Stimulated activated CD8-positive, alpha-beta memory T cell treated with anti-CD3 and anti-CD28 coated beads, Interleukin-7, amount 100 ng/mL, for 4 hours (primary cell): ENCODE data around the gene DUOXA2.
"Not testable (repeated sequence)": the region's sequence is repeated elsewhere in the genome, so short reads cannot be mapped to it uniquely, and the experiment has no call there.

ENCODE experiments used
- DNase-seq, 2 donors: peaks; one replicate each; pipeline ENCODE4 v3.0.0-alpha.2; 2020; ENCODE audit warnings: low read depth in 2 of 2

The DUOXA2 gene

DNA sequence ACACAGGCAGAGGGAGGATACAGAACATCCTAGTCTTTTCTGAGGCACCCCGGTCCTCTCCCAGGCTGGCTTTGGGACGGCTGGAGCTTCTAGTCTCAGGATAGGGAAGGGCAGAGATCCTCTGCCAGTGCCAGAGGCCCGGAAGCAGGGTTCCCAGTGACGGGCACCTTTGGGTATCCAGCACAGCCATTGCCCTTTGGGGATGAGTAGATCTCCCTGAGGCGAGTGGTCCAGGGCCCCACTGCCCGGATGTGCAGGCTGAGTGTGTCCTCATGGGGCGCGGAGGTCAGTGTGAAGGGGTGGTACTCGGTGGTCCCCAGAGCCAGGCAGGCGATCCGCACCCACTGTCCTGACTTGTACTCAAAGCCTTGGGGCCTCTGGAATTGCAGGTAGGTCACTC, 18.5 kb upstream of the DUOXA2 start:
- DNase-seq: no peak

DNA sequence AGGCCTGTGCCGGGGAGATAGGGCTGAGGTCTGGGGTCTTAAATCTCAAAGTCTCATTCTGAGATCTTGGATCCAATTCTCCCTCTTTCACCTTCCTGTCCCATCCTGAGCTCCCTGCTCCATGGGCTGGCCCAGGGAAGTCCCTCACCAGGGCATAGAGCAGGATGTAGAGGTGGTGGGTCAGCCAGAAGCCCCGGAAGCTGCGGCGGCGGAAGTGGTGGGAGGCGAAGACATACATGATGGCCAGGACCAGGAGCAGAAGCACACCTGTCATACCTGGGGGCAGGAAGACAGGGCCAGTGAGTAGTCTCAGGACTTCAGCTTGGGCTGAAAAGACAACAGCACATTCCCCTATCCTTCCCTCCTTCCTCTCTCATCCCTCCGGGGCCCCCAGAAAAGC, 16.7 kb upstream of the DUOXA2 start:
- DNase-seq: no peak

DNA sequence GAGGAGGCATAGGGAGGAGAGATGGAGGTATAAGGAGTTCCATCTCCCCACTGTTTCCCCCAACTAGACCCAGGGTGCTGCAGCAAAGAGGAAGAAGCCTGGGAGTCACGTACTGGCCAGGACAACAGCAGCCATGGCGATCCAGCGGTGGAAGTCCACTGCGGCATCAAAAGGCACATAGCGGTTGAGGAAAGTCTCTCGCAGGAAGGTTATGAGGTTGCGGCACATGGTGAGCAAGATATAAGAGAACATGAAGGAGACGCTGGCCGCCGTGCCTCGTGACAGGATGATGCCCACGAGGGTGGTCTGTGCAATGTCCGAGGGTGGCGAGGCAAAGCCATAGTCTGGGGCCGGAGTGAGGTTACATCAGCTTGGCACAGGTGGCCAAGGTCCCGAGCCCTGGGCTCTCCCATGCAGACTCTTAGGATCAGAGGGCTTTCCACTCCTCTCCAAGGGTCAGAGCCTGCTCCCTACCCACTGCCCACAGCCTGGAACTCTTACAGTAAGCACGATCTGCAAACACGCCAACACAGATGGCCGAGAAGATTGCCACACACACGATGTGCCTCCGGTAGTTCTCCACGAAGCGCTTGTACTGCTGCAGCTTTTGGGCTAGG, 14.5 kb upstream of the DUOXA2 start:
- no peak for DNase-seq

DNA sequence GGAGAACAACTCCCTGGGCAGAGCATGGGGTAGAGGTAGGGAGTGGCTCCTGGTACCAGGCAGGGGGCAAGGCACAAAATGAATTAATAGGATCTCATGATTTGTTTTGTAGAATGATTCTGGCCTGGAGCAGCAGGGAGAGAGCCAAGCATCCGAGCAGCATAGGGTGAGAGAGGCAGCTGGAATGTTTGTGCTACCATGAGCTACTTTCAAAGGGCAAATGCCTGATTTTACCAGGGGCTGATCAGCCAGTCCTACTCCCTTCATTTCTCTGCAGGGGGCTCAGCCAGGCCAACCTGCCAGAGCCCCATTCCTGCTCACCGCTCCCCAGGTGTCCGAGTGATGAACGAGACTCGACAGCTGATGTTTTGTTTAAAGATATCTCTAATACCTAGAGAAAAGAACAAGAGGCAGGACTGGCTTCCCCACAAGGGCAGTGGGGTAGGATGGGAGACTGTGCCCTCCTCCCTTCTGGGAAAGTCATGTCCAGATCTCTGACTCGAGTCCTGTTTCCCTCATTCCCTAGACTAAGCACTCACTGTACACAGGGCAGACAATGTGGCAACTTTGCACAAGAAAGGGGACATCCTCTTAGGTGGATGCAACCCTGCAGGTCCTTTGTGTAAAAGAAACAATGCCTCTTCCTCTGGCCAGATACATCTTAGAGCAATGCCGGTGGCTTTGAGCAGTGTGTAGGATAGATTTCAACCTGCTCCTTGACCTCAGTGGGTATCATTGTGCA, 13.1 kb upstream of the DUOXA2 start:
- no peak for DNase-seq

DNA sequence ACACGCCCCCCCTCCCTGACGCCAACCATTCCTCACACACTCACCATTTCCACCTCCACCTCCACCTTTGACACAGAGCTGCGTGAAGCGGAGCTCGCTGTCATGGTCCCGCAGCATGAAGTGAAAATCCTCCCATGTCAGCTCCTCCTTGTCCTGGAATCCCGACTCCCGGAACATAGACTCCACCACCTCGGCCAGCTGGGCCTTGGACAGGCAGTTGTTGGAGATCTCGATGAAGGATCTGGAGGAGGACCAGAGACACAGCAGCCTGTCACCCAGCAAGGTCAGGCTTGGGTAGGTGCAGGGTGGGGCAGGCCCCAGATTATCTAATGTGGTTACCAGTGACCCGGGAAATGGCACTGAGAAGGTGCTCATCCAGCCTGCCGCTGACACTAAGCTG, 12.4 kb upstream of the DUOXA2 start:
- DNase-seq: no peak

GRCh38 chr15:45102226-45102625, 11.9 kb upstream of the DUOXA2 start:
- DNase-seq: no peak

GRCh38 chr15:45104170-45104569, 10.0 kb upstream of the DUOXA2 start:
- not testable (repeated sequence) for DNase-seq

DNA sequence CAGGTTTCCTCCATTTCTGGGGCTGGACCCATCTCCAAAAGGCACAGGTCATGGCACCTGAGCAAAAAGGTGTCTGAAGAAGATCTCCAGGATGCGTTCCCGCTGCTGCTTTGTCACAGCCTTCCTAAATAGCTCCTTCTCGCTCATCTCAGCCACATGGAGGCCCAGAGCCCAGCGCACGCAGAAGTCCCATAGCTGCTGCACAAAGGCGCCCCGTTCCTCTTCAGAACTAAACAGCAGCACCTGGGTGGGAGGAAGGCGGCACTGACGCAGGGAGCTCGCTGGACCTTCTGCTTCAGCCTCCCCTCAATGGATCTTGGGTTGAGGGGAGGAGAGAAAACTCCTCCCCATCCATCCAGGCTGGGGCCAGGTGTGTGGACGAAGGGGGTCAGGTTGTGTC, 8.5 kb upstream of the DUOXA2 start:
- DNase-seq: no peak

GRCh38 chr15:45106002-45106790, 7.9 kb upstream of the DUOXA2 start:
- no peak for DNase-seq

DNA sequence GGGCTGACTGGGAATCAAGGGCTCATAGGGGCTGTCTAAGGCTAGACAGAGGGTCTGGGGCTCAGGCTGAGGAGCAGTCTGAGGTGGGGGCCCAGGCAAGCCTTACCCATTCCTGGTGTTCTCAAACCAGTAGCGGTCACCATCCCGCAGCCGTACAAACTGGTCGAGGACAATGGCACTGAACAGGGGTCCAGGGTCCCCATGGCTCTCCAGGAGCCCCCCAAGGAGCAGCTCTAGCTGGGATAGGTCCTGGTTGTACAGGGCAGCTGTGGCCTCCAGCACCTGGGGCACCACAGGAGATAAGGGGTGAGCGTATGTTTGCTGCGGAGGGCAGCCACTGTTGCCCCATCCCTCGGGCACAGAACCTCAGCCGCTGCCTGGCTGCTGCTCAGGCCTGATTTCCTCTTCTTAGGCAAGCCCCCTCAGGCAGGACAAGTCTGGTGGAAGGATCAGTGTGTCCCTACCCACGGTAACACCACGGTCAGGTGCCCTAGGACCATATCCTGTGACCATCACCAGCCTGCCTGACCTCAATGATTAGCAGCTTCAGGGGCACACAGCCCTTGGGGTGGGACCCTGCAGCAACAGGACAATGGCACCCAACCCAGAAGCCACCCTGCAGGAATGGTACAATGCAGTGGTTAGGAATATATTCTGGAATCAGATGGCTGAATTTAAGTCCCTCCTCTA, 6.0 kb upstream of the DUOXA2 start:
- DNase-seq: no peak

DNA sequence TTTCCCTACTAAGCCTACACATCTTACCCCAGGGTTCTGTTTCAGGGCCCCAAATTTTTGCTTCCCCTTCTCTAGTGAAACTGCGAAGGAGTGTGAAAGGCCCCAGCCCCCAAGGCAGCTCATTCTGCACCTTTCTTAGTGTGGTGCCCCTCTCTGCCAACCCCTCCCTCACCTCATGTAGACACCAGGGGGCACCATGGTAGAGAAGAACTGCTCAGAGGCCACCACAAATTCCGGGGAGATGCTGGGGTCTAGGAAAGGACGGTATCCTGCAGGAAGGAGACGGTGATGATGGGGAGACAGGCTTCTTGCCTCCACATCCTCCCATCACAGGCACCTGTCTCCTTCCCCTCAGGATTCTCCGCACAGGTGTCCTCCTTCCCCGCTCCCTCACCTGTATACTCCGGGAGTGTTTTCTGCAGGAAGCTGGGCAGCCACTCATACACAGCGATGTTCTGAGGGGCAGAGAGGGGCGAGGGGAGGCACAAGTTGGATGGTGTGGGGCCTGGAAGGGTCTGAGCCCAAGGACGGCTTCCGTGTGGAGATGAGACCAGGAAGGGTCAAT, 3.8 kb upstream of the DUOXA2 start:
- no peak for DNase-seq

DNA sequence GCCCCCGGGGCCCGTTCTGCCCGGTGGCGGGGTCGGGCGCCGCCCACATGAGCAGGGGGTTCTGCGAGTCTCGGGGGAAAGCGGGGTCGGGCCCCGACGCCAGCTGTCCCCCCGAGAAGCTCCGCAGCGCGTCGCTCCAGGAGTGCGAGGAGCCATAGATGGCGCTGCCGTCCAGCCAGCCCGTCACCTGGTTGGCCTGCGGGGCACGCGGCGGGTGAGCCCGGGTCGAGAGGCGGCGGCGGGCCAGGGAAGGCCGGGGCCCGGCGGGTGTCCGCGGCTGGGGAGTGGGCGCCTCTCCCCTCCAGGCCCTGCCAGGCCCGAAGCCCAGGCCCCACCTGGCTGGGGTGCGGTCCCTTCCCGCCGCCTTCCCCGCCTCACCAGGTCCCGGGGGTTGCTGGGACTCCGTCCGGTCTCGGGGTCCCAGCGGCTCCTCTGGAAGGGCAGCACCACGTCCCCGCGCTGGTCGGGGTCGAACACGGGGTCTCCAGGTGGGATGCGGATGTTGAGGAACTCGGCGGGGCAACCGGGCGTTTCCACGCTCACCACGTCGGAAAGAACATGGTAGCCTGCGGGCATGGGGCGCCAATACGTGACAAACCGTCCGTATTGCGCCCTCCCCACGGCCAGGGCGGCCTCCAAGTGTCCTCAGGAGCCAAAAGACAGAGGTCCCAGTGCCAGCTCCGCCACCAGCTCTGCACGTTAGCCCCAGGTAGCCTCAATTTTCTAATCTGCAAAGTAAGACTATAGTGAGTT, 2.6 kb upstream of the DUOXA2 start:
- DNase-seq: no peak

DNA sequence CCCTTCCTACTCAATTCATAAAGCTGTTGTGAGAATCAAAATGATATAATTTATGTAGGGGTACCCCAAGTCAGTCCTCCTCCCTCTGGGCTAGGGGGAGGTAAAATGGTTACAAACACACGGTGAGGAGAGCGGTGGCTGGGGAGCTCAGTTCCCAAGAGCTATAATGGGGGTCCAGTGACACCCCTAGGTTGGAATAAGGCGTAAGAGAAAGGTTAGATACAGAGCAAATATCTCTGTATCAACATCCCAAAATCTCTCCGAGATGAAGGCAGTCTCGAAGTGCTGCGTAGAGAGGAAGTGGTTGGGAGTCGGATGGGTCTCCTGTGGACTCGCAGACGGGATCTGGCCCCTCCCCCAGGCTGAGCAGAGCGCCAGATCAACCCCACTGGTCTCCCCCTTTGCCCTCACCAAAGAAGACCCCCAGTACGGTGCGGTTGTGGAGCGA, 2.0 kb upstream of the DUOXA2 start:
- DNase-seq: no peak

GRCh38 chr15:45112591-45113379, 1.3 kb upstream of the DUOXA2 start:
- no peak for DNase-seq

DNA sequence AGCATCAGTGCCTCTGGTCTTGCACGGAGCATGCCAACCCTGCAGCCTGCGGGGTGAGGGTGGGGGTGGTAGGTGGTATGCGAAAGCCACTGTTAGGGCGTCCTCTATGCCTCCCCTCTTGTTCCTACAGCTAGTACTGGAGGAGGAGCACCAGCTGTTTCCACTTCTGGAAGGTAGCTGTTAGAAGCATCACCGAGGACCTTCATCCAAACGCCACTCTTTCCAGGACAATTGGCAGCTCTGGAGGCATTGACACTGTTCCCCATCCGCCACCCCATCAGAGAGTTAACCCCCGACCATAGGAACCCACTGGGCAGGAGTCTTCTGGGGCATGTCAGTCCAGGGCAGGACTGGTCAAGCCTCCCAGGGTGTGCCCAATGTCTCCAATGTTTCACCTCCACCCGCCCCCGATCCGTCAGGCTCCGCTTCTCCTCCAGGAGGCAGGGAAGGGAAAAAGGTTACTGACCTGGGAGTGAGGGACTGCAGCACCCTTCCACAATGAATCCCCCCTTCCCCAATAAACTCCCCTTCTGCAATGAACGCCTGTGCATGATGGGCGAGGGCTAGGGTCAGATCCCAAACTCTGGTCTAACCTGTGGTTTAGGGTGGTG, 641 bp upstream of the DUOXA2 start:
- DNase-seq: no peak

DNA sequence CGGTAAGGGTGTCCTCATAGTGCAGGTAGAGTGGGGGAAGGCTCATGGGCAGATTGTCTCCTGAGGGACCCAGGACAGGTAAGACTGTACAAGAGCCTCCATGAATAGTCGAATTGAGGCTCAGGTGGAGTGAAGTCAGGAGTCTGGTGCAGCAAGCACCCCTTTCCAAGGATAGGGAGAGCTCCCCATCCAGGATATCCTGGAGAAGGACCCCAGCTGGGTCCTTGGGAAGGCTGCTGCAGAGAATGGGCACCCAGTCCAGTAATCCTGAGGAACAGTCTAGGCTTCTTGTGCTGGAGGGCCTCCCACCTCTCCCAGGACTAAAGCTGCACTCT, 592 bp downstream of the DUOXA2 start:
- no peak for DNase-seq

DNA sequence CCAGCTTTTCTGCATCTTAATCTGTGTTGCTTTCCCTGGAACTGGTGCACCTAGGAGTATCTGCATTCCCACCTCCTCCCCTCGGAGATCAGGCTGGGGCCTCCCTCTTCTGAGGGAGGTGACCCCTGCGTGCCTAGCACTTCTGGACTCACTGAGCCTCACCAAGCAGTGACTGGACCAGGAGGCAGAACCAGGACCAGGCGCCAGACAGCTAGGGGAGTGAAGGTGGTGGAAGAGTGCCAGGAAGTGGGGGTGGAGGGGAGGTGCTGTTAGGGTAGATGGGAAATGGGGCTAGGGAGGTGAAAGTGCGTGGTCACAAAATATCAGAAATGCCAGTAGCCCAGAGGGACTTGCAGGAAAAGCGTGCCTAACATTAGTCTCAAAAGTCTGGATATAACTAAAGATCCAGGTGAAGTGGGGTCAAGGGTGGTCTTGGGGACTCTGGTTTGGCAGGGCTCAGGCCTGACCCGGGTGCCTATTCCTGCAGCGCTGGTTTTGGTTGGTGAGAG, 1.2 kb downstream of the DUOXA2 start:
- DNase-seq: no peak

GRCh38 chr15:45116006-45116481, 1.9 kb downstream of the DUOXA2 start:
- no peak for DNase-seq

GRCh38 chr15:45116482-45117307, 2.6 kb downstream of the DUOXA2 start:
- no peak for DNase-seq
